Keratinocyte (primary cell): Measurements from ENCODE around the gene CIAPIN1. TPM values are rescaled to one million over a fixed set of nuclear protein-coding genes. Genes with fewer than 3 reads are reported as not detected.

Experiments used
- DNase-seq: peaks from one replicate; pipeline ENCODE4 v3.0.0-alpha.2; 2011; ENCODE audit warnings: low read depth, missing footprints, low spot score
- FAIRE-seq: peaks from 2 replicates; lab custom pipeline; 2011; peaks lifted over from hg19 to GRCh38; lab: Jason Lieb, UNC
- H2AFZ ChIP-seq: 2 replicates; pipeline ENCODE4 v1.6.0; 2012; ENCODE audit warnings: low read length, control low read depth, inconsistent platforms; ENCODE audit not compliant: control insufficient read depth
- H3K27ac ChIP-seq: 2 replicates; pipeline ENCODE4 v1.5.1; 2011; ENCODE audit warnings: low read length; ENCODE audit not compliant: control insufficient read depth, insufficient read depth
- H3K27me3 ChIP-seq: 3 replicates; pipeline ENCODE4 v1.6.0; 2011; ENCODE audit warnings: low read length; ENCODE audit not compliant: control insufficient read depth, insufficient read depth; ENCODE audit errors: extremely low read depth
- H3K36me3 ChIP-seq, 2 experiments: 2 replicates in 1 of 2; 3 replicates in 1 of 2; pipeline ENCODE4 v1.5.1; 2011; ENCODE audit warnings: low read length in 2 of 2, mild to moderate bottlenecking in 1 of 2; ENCODE audit not compliant: control insufficient read depth in 2 of 2, insufficient read depth in 2 of 2; ENCODE audit errors: extremely low read depth in 1 of 2
- H3K4me1 ChIP-seq: 3 replicates; pipeline ENCODE4 v1.5.1; 2011; ENCODE audit warnings: low read length; ENCODE audit not compliant: control insufficient read depth, insufficient read depth; ENCODE audit errors: extremely low read depth
- H3K4me2 ChIP-seq: 3 replicates; pipeline ENCODE4 v1.6.0; 2011; ENCODE audit warnings: low read depth, low read length; ENCODE audit not compliant: control insufficient read depth, insufficient read depth; ENCODE audit errors: extremely low read depth
- H3K4me3 ChIP-seq, 3 experiments: fragments of 200-600 bp in 1 of 3; sonication (generic) in 1 of 3; 2 replicates in 2 of 3; 3 replicates in 1 of 3; pipeline ENCODE4 v1.5.1; 2011 to 2016; ENCODE audit warnings: low read length in 3 of 3, mild to moderate bottlenecking in 3 of 3, control low read depth in 2 of 3, inconsistent platforms in 1 of 3, low read depth in 1 of 3, mixed read lengths in 1 of 3, mixed run types in 1 of 3, moderate library complexity in 1 of 3; ENCODE audit not compliant: control insufficient read depth in 2 of 3, insufficient read depth in 2 of 3; ENCODE audit errors: extremely low read depth in 1 of 3
- H3K79me2 ChIP-seq: 2 replicates; pipeline ENCODE4 v1.6.0; 2012; ENCODE audit warnings: low read length; ENCODE audit not compliant: control insufficient read depth, insufficient read depth
- H3K9ac ChIP-seq: 3 replicates; pipeline ENCODE4 v1.6.0; 2011; ENCODE audit warnings: low read length; ENCODE audit not compliant: control insufficient read depth, insufficient read depth; ENCODE audit errors: extremely low read depth
- H3K9me1 ChIP-seq: 3 replicates; pipeline ENCODE4 v1.6.0; 2011; ENCODE audit warnings: low read length; ENCODE audit not compliant: control insufficient read depth, insufficient read depth; ENCODE audit errors: extremely low read depth
- H3K9me3 ChIP-seq: 2 replicates; pipeline ENCODE4 v1.5.1; 2012; ENCODE audit warnings: low read depth, low read length; ENCODE audit not compliant: control insufficient read depth
- H4K20me1 ChIP-seq: 3 replicates; pipeline ENCODE4 v1.6.0; 2011; ENCODE audit warnings: low read length; ENCODE audit not compliant: control insufficient read depth, insufficient read depth; ENCODE audit errors: extremely low read depth
- CTCF ChIP-seq, 3 experiments: IDR thresholded peaks in 1 of 3; conservative IDR thresholded peaks in 1 of 3; optimal IDR thresholded peaks in 1 of 3; 2 replicates in 2 of 3; 3 replicates in 1 of 3; pipeline versions ENCODE3 to v1.5.1; 2011; ENCODE audit warnings: low read length in 3 of 3, mild to moderate bottlenecking in 3 of 3, moderate library complexity in 2 of 3, control low read depth in 1 of 3, inconsistent platforms in 1 of 3; ENCODE audit not compliant: insufficient read depth in 2 of 3; ENCODE audit errors: extremely low read depth in 1 of 3
- EZH2 ChIP-seq: IDR thresholded peaks from one replicate; pipeline ENCODE4 v1.6.1; 2012; ENCODE audit warnings: inconsistent platforms, mild to moderate bottlenecking, low read length, moderate library complexity
- dilution Hi-C: fragments of 300-500 bp; cut with MboI; formaldehyde crosslinking; loops from one replicate; pipeline ENCODE4 v1.7.0; 2020; ENCODE audit warnings: low sequenced_read_pairs; ENCODE audit not compliant: extremely low pct_ligation_motif_present
- polyA plus RNA-seq, 5 experiments: library from polyadenylated mRNA; depleted of rRNA in 3 of 5; stranded (reverse) in 3 of 5; stranded (forward) in 1 of 5; unstranded in 1 of 5; fragments of >200 nt; gene quantifications; 1 replicate in 1 of 5; 2 replicates in 3 of 5; 3 replicates in 1 of 5; pipeline versions ENCODE4 v1.2.1 to v1.2.3, GENCODE V29; 2011 to 2012; ENCODE audit warnings: missing spikeins in 2 of 5, low read depth in 1 of 5, low replicate concordance in 1 of 5

The CIAPIN1 gene
- polyA plus RNA-seq, 1 donor (not counting 4 experiments of a cell fraction or from before 2014, with no cell fraction given), result 75.4 TPM

- no peaks in the 10 kb centered on the region for H3K4me1 ChIP-seq
- TF ChIP-seq EZH2 (no peak), CTCF (optimal IDR thresholded peaks at IDR 0.05 in 1 of 3, IDR thresholded peaks at IDR 0.05 in 1 of 3, conservative IDR thresholded peaks at IDR 0.05 in 1 of 3; ENCODE audit: extremely low read depth in 1 of 3, insufficient read depth in 2 of 3, low read length in 3 of 3) (no peak)
- no peak overlapping the region for H3K4me3 ChIP-seq
- no peaks in the 10 kb centered on the region for H3K9me3 ChIP-seq
- FAIRE-seq (no peak), DNase-seq (no peak)
- H3K9me1 ChIP-seq, result no peaks in the 10 kb centered on the region
- H3K27me3 ChIP-seq, result no peaks in the 10 kb centered on the region
- no peaks in the 10 kb centered on the region for H3K79me2 ChIP-seq
- H2AFZ ChIP-seq, result no peak overlapping the region
- H4K20me1 ChIP-seq, result no peaks in the 10 kb centered on the region
- dilution Hi-C loops, result no loop called here
- peaks cover 35 to 43% of the 10 kb centered on the region in 2 experiments for H3K36me3 ChIP-seq
- H3K27ac ChIP-seq, result no peak overlapping the region
- no peak overlapping the region for H3K9ac ChIP-seq
- H3K4me2 ChIP-seq, result no peak overlapping the region
These were observed 24.0 kb upstream of the CIAPIN1 start for GRCh38 chr16:57471209-57471608.

GRCh38 chr16:57470711-57471110 lies 23.5 kb upstream of the CIAPIN1 start:
- Histone ChIP-seq H3K36me3 (peaks cover 39 to 42% of the 10 kb centered on the region in 2 experiments), H3K4me1 (no peaks in the 10 kb centered on the region), H4K20me1 (no peaks in the 10 kb centered on the region), H3K27me3 (no peaks in the 10 kb centered on the region), H3K9me3 (no peaks in the 10 kb centered on the region), H3K27ac (no peak overlapping the region), H3K9ac (no peak overlapping the region), H3K9me1 (no peaks in the 10 kb centered on the region), H3K4me2 (no peak overlapping the region), H3K79me2 (no peaks in the 10 kb centered on the region), H2AFZ (no peak overlapping the region), H3K4me3 (no peak overlapping the region)
- dilution Hi-C loops, result no loop called here
- DNase-seq (no peak), FAIRE-seq (no peak)
- TF ChIP-seq CTCF (optimal IDR thresholded peaks at IDR 0.05 in 1 of 3, IDR thresholded peaks at IDR 0.05 in 1 of 3, conservative IDR thresholded peaks at IDR 0.05 in 1 of 3; ENCODE audit: extremely low read depth in 1 of 3, insufficient read depth in 2 of 3, low read length in 3 of 3) (no peak), EZH2 (no peak)
